ENCODE measurements around the gene SOX15.

- TF ChIP-seq, protein P1, sequence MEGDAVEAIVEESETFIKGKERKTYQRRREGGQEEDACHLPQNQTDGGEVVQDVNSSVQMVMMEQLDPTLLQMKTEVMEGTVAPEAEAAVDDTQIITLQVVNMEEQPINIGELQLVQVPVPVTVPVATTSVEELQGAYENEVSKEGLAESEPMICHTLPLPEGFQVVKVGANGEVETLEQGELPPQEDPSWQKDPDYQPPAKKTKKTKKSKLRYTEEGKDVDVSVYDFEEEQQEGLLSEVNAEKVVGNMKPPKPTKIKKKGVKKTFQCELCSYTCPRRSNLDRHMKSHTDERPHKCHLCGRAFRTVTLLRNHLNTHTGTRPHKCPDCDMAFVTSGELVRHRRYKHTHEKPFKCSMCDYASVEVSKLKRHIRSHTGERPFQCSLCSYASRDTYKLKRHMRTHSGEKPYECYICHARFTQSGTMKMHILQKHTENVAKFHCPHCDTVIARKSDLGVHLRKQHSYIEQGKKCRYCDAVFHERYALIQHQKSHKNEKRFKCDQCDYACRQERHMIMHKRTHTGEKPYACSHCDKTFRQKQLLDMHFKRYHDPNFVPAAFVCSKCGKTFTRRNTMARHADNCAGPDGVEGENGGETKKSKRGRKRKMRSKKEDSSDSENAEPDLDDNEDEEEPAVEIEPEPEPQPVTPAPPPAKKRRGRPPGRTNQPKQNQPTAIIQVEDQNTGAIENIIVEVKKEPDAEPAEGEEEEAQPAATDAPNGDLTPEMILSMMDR (conservative IDR thresholded peaks at IDR 0.05; ENCODE audit: low read length) = no peak
- TF ChIP-seq EZH2phosphoT487 (IDR thresholded peaks at IDR 0.05; ENCODE audit: borderline replicate concordance, low read depth, low read length) = no peak
These were observed 10.7 kb downstream of the SOX15 start, which contains the start of gene CD68 for GRCh38 chr17:7579001-7579833.
